Measurements from ENCODE around the gene ARL6IP5.

Gene ARL6IP5

DNA sequence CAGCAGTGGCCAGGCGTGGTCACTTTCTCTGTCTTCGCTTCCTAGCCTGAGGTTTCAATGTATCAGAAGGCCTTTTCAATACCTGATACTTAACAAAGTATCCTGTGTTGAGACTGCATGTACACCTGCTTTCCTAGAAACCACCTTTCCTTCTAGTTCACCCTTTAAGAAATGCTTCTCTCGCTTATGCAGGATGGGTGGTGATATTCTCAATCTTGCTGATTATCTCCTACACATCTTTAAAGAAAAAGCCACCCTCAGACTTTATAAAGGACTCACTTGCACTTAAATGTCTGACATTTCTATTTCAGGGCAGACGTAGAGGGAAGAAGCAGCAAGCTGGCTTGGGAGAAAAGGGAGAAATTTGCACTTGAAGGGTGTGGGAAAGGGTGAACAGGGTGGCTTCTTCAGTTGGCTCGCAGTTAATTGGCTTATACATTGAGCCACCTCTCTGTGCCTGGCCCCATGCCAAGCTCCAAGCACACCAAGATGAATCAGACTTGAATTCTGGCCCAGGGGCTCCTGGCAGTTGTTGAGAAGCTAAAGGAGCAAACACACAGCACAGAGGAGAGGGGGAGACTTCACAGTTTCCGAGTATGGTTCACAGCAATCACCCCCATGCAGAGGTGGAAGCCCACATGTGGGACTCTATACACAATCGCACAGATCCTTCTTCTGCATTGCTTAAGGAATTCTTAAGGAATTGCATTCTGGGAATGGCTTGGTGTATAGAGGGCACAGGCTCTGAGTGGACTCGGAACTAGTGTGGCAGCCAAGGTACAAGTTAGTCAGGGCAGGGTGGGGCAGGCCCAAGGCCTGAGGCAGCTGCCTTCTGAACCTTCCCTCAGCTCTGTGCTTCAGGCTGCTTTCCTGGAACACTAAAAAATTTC lies 1.3 kb downstream of the ARL6IP5 start:
- no peak for DNase-seq (ENCODE audit: low read depth, low spot score)

DNA sequence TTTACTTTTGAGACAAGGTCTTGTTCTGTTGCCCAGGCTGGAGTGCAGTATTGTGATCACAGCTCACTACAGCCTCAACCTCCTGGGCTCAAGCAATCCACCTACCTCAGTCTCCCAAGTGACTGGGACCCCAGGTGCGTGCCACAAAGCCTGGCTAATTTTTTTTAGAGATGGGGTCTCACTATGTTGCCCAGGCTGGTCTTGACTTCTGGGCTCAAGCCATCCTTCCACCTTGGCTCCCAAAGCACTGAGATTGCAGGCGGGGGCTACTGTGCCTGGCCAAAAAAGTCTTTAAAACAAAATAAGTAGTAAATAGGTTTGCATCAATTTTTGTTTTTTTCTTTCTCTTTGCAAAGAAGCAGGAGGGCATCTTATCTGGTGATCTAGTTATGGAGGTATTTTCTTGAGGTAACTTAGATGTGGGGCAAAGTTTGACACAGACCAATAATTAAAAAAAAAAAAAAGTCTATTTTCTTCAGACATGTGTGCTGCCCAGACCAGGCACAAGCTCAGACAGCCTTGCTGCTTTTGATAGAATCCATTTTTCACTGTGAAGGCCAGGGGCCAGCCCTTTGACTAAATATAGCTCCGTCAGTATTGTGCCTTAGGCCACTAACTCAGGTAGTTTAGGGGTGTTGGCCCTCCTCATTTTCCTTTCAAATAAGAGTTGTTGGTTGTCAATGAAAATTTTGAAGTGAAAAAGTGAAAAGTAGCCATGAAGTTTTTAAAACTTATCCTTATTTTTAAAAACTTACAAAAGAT lies 2.5 kb downstream of the ARL6IP5 start:
- no peak for DNase-seq (ENCODE audit: low read depth, low spot score)

DNA sequence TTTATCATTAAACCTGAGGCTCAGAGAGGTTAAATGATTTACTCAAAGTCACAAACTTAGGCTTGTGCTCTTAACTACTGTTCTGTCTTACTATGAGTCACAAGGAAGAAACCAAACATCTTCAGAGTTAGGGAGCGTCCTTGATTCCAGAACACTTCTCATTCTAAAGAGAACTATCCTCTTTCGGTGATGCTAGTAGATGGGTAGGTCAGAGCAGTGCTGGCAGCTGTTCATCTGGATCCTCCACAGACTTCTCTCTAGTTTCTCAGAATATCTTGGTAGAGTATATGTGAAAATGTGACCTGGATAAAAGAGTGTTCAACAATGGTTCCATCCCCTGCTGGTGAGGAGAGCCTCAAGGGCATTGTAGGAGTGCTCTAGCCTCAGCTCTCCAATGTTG lies 3.3 kb downstream of the ARL6IP5 start:
- no peak for DNase-seq (ENCODE audit: low read depth, low spot score)

DNA sequence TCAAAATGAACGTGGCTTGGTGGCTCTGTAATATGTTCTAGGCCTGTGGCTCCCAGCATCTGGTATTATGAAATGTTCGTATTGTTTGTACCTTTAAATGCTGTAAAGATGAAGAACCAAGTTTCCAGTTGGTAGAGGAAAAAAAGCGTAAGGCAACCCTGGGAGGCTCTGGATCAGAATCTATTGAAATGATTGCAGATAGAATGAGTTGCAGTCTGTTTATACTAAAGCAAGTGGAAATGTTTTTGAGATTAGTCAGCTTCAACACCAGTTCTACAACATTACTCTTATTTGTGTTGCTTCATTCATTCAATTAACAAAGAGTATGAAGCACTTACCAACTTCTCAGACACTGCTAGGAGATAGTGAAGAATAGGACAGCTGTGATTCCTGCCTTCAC lies 5.3 kb downstream of the ARL6IP5 start:
- DNase-seq (ENCODE audit: low read depth, low spot score), result no peak

DNA sequence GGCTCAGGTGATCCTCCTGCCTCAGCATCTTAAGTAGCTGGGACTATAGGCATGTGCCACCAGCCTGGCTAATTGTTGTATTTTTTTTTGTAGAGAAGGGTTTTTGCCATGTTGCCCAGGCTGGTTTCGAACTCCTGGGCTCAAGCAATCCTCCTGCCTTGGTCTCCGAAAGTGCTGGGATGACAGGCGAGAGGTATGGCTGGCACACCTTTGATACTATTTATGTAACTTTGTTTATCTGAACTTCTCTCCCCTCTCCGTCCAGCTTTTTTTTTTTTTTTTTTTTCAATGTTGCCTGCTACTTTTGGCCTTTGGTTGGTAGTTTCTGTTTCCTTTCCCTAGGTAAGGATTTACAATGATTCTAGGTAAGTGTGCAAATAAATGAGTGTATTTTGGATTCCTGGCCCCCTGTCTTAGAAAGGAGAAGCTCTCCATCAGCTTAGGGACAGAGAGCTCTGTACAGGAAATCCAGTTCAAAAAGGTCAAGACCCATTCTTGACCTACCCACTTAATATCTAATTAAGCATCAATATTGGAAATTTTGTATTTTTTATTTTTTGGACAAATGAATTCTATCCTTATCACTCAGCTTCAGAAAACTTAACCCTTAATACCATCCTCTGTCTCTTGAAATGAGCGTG lies 6.8 kb downstream of the ARL6IP5 start:
- no peak for DNase-seq (ENCODE audit: low read depth, low spot score)

DNA sequence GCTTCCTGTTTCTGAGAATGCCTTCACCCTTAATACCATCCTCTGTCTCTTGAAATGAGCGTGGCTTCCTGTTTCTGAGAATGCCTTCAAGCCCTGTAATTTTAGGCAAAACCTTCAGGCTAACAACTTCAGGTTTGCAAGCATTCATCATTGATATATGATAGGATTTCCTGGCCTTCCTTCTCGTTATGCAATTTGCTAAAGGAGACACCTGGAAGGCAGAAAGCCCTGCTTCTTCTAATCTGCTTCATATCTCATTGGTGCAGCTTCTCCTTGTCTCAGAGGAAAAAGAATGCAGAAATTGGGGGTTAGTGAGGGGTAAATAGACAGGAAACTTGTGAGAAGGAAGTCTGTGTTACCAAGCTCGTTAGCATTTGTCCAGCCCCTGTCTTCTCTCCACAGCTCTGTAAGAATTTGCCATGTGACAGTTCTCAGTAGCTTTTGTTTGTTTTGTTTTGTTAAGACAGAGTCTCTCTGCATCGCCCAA lies 7.3 kb downstream of the ARL6IP5 start:
- DNase-seq (ENCODE audit: low read depth, low spot score), result no peak

DNA sequence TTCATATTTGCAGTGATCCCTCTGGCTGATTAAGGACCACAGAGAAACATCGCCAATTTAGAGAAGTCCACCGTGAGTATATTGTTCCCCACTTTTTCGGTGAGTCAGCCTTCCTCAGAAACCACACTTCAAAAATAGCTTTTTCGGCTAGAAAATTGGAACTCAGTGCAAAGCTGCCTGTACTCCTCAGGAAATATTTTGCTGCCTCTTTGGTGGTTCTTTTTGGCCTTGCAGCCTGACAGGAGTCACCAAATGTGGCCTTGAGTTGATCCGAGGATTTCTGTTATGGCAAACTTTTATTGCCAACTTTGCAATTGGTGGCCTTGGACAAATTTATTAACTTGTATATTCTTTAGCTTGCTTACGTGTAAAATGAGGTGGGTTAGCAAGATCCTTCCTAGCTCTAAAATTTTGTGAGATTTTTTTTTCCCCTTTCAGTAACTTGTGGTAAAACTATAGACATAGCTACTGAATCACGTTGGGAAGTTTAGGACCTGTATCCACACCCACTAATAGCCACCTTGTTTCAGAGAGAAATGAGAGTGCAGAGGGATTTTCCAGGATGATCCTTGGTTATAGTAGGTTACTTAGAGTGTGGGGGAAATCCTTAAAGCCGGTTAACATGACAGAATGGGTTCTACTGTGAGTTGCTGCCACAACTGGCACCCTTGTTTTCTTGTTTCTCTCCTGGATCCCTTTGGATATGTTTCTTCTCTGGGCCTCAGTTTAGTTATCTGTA lies 9.9 kb downstream of the ARL6IP5 start:
- DNase-seq (ENCODE audit: low read depth, low spot score), result no peak

DNA sequence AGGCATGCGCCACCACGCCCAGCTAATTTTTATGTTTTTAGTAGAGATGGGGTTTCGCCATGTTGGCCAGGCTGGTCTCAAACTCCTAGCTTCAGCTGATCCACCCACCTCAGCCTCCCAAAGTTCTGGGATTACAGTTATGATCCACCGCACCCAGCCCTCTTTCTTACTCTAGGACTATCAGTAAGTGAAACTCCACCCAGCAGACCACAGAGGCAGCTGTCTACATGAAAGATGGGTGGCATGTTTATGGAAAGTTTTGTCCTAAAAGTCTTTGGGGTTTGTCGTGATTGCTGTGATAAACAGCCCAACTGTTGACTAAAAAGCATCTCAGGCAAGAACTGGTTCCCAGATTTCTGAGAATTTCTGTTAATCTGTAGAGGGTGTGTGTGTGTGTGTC lies 10.9 kb downstream of the ARL6IP5 start:
- DNase-seq (ENCODE audit: low read depth, low spot score), result no peak

DNA sequence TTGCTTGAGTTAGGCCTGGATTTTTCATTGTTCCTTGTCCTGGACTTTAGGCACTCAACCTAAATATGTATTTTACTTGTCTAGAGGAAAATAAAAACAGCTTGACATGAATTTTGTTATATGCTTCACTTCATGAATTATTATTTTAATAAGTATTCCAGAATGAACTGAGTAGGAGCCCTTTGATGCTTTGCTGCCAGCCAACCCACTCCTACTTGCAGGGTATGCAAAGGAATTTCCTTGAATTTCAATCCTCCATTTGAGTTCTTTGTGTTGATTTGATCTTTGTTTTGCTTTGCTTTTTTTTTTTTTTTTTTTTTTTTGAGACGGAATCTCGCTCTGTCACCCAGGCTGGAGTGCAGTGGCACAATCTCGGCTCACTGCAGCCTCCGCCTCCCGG lies 11.6 kb downstream of the ARL6IP5 start:
- DNase-seq (ENCODE audit: low read depth, low spot score), result no peak

DNA sequence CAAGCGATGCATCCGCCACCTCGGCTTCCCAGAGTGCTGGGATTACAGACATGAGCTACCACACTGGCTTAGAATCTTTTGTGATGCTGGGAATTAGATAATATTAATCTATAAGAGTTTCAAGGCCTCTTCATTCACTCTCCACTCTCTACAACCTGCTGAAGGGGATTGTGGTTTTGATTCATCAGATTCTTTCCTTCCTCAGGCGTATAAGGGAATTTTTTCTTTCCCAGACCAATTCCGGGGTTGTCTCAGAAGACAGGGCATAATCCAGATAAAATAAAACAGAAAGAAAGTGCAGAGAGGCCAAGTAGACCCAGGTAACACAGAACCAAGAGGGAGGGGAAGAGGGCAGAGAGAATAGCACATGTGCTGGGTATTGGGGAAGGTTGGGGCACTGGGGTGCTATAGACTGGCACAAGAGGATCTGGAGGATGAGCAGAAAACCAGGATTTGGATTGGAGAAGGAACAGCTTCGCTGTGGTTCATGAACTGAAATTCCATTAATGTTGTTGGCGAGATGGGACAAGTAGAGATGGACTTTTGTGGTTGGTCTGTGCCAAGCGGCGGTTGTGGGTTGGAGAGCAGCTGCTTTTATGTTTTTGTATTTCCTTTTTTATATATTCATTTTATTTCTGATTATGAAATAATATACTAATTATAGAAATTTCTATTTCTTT lies 12.8 kb downstream of the ARL6IP5 start:
- no peak for DNase-seq (ENCODE audit: low read depth, low spot score)

DNA sequence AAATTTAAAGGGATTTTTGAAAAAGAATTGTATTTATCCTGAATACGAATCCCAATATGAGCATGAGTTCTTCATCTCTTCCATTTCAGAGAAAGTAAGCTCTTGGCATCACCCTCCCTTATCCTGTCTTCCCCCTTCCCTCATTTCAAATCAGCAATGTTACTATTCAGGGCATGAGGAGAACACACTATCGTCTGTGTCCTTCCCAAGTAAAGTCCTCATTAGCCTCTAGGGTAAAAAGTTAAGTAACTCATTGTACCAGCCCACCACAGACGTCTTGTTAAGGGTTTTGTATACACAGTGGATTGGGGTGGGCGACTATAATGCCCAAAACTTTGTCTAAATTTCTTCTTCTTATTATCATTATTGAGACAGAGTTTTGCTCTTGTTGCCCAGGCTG lies 14.8 kb downstream of the ARL6IP5 start:
- DNase-seq (ENCODE audit: low read depth, low spot score), result no peak

DNA sequence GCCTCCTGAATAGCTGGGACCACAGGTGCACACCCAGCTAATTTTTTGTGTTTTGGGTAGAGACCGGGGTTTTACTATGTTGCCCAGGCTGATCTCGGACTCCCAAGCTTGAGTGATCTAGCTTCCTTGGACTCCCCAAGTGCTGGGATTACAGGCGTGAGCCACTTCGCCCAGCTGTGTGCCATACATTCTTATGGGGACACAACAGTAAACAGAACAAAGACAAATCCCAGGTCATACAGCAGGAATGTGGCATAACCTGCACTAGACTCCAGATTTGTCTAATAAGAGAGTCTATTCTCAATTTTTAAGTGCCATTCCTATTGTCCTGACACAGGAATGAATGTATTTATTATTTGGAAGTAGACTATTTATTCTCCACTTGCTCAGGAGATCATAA lies 17.6 kb downstream of the ARL6IP5 start:
- DNase-seq (ENCODE audit: low read depth, low spot score), result no peak

DNA sequence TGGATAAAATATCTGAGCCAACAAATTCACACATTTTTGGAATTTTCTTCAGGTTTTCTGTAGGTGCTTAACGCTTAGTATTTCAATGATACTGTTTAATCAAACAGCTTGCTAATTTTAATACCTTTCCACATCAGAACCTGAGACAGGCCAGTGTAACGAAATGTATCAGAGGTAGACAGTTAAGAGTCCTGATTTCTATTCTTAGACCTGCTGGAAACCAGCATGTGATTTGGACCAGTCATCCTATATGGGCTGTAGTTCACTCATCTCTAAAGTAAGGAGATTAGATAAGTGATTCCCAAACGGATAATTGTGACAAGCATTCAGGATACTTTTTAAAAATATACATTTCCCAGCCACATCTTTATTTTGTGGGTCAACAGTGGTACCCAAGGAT lies 18.4 kb downstream of the ARL6IP5 start:
- no peak for DNase-seq (ENCODE audit: low read depth, low spot score)

DNA sequence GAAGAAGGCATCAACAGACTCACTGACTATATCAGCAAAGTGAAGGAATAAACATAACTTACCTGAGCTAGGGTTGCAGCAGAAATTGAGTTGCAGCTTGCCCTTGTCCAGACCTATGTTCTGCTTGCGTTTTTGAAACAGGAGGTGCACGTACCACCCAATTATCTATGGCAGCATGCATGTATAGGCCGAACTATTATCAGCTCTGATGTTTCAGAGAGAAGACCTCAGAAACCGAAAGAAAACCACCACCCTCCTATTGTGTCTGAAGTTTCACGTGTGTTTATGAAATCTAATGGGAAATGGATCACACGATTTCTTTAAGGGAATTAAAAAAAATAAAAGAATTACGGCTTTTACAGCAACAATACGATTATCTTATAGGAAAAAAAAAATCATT lies 19.8 kb downstream of the ARL6IP5 start:
- DNase-seq (ENCODE audit: low read depth, low spot score), result no peak

DNA sequence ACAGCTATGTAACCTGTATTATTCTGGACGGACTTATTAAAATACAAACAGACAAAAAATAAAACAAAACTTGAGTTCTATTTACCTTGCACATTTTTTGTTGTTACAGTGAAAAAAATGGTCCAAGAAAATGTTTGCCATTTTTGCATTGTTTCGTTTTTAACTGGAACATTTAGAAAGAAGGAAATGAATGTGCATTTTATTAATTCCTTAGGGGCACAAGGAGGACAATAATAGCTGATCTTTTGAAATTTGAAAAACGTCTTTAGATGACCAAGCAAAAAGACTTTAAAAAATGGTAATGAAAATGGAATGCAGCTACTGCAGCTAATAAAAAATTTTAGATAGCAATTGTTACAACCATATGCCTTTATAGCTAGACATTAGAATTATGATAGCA lies 20.6 kb downstream of the ARL6IP5 start:
- DNase-seq (ENCODE audit: low read depth, low spot score), result no peak

DNA sequence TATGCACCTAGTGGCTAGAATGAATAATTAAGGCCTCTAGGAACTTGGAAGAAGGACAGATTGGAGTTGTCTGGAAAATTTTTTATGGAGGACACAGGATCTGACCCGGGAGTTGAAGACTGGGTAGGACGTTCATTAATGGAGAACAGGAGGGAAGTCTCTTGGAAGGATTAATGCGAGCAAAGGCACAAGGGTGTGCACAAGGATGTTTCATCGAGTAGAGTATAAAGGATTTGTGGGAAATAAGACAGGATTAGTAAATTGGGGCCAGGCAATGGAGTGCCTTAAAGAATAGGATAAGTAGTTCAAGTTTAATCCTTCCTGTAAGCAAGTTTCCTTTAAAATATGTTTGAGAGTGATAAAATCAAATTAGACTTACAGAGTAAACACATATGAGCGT lies 23.1 kb downstream of the ARL6IP5 start:
- no peak for DNase-seq (ENCODE audit: low read depth, low spot score)

DNA sequence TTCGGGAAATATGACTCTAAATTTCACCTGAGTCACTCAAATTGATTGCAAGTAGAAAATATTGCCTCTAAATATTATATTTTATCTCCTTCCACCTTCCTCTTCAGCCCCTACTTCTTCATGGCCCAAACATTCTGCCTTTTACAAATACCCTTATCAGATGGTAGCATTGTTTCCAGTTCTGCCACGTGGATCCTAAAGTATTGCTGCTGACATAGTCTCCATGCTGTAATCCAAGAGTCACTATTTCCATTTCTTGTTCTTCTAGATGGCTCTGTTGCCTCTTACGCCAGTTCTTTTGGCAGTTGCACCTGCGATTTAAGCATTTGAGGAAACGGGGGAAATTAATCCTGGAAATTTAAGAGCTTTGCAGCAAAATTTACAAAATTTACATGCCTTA lies 24.1 kb downstream of the ARL6IP5 start:
- no peak for DNase-seq (ENCODE audit: low read depth, low spot score)

DNA sequence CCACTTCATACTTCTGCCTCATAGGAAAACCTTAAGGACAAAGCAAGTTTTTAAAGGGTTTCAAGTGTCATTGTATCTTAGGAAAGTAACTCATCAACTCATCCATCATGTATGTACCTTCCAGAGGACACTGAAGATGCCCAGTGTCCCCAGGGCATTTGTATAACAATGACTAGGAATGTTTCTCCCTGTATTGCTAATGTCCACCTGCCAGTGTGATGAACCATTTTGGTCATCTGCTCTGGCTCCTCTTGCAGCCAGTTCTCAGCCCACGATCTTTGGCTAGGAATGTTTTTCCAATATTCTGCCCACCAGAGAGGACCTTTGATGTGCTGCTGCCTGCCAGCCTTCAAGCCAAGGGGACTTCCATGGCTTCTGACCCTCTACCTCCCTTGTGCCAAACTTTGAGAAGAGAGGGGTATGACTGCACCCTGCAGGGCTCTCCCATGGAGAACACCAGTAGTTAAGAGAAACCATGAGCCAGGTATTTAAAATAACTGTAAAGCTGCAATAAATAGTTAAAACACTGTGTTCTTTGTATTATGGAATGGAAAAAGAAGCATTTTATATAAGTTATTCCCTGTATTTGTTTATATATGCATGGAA lies 26.3 kb downstream of the ARL6IP5 start:
- no peak for DNase-seq (ENCODE audit: low read depth, low spot score)

DNA sequence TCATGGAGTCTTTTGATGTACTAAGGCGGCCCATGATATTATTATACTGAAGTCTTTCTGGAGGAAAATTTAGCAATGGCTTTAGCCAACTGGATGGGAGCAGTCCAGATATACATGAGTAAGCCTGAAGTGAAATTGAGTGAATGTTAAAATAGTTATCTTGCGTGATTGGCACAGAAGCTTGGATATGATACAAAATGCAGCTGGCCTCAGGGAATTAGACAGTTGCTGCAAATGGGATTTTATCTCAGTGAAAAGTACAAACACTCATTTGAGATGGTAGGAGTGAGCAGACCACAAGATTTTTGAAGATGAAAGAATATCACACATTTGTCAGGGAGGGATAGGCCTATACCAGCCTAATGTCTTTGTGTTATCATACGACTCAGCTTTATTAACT lies 28.8 kb downstream of the ARL6IP5 start:
- DNase-seq (ENCODE audit: low read depth, low spot score), result no peak

DNA sequence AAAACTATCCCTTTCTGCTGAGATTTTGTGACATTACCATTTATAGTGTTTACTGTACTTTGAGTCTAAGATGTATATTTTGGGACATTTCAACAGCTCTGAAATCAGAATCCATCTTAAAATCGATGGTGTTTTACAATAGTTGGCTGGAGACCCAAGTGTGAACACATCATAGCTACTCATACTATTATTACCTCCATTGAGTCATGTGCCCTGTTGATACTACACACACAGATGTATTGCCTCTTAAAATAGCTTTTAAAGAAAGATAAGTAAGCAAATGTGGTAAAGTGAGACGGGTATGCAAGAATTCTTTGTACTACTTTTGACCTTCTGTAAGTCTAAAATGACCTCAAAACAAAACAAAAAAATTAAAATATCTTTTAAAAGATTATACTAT lies 31.0 kb downstream of the ARL6IP5 start:
- DNase-seq (ENCODE audit: low read depth, low spot score), result no peak

DNA sequence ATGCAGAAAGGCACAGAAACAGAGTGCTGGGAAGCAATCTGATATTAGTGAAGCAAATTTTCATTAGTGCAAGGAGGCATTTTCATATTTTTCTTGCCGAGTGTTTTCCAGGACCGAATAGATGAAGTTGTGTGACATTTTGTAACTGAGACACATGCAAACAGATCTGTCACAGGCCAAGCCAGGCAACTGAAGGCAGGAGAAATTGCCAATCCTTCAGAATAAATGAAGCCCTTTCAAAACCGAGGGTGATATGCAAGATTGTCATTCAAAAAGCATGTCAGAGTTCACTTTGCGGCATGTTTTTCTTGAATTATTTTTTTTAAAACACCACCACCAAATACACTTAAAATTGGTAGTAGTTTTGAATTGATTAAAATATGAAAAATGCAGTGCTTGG lies 31.4 kb downstream of the ARL6IP5 start:
- DNase-seq (ENCODE audit: low read depth, low spot score), result no peak
